NCI-H82 treated with DMSO at 0.1 percent for 48 hours (cell line): ENCODE results near the gene TTC31.
"Not testable (repeated sequence)": the region's sequence is repeated elsewhere in the genome, so short reads cannot be mapped to it uniquely, and the experiment has no call there.

ENCODE experiments used
- DNase-seq: peaks from one replicate; lab custom pipeline; 2025; ENCODE audit not compliant: unreplicated experiment; lab: John Stamatoyannopoulos, UW

Gene TTC31

DNA sequence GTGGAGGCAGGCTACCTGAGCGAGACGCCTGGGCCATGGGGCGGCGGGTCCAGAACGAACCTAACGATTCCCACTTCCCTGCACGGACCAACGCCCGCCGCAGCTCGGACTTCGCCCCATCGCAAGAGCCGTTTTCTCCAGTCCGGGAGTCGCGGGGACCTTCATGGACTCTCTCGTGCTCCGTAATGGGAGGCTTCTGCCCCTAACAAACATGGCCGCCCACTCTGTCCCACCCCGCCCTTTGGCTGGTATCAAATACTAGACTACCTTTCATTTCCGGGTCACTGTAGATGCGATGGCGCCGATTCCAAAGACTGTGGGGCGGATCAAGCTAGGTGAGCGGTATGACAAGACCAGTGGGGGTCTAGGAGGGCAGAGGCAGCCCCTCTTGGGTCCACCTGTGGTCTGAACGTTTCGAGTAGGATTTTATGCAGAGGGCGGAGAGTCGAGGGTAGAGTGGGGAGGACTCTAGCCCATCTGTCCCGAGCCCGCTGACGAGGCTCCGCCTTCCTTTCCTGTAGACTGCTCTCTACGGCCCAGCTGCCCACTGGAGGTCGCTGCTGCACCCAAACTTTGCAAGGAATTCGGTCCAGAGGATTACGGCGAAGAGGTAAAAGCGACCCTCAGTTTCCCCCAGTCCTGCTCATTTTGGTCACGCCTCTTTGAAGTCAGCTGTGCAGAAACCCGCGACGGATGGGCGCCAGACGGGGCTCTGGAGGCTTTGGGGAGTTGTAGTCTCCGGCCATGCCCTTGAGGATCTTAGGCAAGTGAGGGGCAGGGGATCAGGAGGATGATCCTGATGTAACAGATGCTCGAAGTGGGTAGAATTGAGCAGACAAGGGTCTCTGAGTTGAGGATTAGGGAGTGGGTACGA, at the start of gene TTC31, which contains the start of gene CCDC142:
Gene TTC31, plus strand, starts transcription at position 281 of the 874 bp plus-strand sequence. Its CDS starts 15 bp downstream, at position 296.
Gene CCDC142, minus strand, starts transcription at position 198 of the 874 bp plus-strand sequence. Its CDS starts 161 bp downstream, at position 37.
- DNase-seq, result peak; percentile 97

DNA sequence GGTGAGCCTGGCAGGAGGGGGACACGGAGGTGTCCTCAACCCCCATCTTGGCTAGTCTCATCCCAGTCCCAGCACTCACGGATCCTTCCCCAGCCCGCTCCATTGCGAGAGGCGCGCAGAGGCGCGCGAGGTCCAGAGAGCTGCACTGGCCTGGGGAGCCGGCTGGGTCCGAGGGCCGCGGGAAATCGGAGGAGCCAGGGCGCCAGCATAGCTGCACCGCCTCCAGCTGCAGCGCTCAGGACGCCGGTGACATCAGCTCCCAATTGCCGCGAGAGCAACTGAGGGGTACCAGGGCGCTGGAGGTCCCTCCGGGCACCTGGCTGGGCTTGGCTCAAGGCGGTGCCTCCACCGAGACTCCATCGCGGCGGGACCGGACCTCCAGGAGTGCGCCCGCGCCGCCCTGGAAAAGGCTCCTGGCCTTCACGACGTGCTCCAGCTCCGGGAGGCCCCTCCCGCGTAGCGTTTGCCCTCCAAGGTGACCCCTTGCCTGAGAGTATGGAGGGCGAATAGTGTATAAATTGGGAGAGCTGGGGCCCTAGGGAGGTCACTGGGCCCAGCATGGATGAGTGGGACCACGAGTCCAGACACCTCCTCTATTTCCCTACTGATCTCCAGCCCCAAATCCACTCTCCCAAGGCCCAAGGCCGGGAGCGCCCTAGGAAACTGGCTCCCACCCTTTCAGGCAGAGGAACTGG, 46.6 kb upstream of the TTC31 start:
- no peak for DNase-seq

DNA sequence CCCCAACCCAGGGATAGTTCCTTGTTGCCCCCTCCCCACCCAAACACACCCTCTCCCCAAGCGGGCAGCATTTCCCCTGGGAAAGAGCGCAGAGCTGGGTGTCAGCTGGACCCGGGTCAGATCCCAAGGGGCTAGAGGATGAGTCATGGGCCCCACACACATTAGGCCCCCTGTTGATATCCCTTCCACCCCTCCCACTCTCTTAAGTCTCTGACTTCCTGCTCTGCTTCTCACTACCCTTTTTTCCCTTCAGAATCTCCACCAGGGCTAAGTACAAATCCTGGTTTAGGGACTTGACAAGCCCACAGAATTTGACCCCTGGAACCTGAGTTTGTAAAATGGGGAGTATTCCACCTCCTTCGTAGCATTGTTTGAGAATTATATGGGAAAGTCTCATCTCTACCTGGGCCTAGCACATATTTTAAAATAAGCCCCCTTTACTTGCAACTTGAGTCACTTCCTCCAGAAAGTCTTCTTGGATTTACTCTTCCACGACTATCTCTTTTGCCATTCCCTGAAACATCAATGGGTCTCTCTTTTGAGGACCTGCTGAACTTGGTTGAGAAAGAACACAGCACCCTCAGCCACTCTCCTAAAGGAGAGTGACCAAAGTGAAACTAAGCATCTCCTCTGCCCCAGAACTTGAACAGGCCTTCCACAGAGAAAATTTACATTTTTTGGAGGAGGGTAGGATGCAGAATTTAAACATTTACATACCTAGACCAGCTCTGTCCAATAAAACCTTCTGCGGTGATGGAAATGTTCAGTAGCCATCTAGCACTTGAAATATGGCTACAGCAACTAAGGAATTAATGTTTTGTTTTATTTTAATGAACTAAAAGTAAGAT, 45.8 kb upstream of the TTC31 start:
- DNase-seq, result no peak

DNA sequence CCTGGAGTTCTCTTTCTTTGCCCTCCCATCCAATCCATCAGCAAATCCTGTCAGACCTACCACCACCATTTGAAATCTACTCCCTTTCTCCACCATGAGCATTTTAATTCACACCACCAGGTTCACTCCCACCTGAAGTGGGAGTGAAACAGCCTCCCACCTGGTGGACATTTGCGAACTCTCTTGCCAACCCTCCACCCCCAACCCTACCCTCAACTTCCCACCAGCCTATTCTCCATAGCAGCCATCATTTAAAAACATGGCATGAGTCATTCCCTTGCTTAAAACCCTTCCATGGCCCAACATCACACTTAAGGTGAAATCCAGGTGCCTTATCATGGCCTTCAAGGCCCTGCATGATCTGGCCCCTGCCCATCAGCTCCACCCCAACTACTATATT, 44.6 kb upstream of the TTC31 start:
- no peak for DNase-seq

DNA sequence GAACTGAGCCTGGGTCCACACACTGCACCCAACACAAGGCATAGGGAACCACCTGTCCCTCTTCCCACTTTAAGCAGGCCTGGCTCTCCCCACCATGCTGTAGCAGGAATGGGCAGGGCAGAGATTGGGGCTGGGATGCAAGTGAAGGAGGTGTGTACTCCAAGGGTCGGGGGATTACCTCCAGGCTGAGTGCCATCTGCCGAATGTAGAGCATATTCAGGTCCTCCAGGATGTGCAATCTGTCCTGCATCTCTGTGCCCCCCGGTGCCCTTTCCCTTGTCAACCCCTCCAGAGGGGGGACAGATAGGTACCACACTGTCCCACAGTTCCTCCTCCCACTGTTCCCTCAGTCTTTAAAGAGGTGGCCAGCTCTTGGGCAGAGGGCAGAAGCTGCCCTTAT, 43.5 kb upstream of the TTC31 start:
- peak; percentile 55 for DNase-seq

DNA sequence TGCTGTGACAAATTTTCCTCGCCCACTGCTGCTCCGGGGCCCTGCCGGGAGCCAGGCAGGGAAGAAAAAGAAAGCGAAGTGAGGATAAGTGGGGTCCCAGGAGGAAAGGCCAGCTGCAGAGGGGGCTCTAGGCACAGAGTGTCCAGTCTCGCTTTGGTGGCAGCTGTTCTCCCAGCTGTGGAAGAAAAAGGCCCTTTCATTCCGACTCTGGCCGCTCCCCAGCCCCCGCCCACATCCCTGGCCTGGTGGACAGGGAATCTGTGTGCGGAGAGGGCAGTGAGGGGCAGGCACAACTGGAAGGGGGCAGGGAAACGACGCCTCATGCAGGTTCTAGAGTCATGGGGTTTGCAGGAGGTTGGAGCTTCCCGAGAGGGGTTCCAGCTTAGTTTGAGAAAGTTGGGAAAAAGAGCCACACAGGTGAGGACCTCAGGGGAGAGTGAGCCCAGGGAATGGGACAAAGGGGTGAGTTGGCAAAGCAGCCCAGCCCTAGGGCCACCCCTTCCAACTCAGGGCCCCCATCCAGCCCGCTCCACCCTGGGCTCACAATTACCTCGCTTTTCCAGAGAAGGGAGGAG, 43.0 kb upstream of the TTC31 start:
- no peak for DNase-seq

DNA sequence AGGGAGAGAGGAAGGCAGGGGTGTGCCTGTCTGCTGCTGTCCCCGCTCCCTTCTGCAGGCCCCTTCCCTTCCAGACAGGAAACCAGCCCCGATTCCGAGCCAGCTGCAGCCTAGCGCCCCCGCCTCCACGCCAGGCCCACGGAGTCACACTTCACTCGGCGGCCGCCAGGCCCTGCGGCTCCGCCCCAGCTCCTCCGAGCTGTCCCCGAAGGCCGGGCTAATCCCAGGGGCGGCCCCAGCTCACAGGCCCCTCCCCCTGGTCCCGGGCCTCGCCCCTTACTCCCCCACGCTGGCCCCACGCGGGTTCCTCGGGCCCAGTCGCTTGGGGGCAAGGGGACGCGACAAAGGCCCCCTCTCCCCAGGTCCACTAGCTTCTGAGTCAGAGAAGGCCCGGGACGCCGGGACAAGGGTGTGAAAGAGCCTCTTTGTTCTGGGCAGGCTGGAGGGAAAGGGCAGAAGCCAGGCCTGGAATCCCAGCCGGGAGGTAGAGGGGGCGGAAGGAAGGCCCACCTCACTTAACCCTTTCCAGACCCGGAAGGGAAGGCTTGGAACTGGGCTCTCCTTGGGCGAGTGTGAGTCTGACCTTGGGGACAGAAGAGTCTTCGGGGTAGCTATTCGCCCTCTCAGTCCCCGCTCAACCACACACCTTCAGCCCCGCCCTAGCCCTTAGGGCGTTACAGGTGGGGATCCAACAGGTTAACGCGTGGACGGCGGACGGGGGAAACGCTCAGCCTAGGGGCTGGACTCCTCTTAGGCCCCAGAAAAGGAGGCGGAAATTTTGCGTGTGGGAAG, 42.3 kb upstream of the TTC31 start:
- DNase-seq, result peak; percentile 71

DNA sequence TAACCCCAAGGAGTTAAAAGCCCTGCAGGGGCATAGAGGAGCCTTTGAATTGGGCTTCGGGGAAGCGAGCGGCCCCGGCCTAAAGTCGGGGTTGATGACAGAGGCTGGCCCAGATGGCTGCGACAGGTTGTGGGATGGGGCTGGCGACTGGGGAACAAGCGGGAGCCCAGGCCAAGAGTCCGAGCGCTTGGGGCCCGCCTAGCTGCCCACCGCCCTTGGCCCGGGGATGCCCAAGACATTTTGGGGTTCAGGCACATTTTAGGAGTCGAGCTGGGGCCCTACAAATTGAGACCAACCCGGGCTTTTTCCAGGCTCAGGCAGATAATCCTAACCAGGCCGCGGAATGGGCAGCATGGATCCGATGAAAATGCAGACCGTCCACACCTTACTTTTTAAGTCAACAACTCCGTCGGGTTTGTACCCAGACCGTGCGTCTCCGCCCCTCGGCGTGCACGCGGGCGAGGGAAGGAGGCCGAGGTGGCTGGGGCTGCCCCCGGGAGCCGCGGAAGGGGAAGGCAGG, 41.7 kb upstream of the TTC31 start:
- DNase-seq, result no peak

DNA sequence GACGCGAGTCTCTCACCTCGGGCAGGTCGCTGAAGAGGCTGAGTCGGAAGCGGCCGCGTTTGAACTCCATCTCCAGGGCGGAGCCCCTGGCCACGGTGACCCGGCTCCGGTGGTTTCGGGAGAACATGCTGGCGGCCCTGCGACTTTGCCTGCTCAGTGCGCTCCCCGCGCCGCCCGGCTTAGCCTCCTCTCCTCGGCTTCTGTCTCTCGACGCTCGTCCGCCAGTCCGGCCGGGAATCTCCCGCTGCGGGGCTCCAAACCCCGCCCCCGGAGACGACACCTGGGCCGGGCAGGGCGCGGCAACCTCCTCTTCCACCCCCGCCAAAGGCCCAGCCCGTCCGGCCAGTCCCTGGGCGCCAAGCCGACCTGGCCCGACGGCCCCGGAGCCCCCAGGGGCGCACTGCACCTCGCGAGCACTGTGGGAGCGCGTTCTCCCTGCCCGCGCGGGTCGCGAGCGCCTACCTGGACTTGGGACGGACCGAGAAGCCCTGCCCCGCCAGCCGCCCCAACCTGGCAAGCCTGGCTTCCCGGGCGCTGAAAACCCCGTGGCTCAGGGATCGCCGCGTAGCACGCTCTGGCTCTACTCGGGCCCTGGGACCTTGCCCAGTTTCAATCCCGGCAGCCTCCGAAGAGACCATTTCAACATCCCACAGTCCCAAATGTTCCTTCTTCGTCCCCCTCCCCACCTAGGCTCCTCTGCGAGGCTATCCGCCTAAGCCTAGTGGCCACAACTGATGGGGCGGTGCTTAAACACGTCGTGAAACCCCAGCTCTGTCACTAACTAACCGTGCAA, 41.0 kb upstream of the TTC31 start, which contains the start of gene RTKN:
Gene RTKN, minus strand, starts transcription at position 248 of the 793 bp plus-strand sequence. Its CDS starts 121 bp downstream, at position 127.
- DNase-seq, result no peak

DNA sequence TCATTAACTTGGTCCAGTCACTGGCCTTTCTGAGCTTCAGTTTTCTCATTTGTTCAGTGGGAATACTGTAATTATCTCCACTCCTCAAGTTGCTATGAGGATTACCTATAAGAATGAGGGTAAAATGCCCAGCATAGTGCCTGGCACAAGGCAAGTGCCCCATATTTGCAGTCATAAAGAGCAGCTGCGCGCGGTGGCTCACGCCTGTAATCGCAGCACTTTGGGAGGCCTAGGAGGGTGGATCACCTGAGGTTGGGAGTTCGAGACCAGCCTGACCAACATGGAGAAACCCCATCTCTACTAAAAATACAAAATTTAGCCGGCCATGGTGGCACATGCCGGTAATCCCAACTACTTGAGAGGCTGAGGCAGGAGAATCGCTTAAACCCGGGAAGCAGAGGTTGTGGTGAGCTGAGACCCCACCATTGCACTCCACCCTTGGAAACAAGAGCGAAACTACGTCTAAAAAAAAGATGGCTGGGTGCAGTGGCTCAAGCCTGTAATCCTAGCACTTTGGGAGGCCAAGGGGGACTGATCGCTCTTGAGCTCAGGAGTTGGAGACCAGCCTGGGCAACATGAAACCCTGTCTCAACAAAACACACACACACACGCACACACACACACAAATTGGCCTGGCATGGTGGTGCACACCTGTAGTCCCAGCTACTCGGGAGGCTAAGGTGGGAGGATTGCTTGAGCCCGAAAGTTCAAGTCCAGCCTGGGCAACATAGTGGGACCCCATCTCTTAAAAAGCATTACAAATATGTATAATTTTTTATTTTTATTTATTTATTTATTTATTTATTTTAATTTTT, 40.2 kb upstream of the TTC31 start:
- DNase-seq, result not testable (repeated sequence)

DNA sequence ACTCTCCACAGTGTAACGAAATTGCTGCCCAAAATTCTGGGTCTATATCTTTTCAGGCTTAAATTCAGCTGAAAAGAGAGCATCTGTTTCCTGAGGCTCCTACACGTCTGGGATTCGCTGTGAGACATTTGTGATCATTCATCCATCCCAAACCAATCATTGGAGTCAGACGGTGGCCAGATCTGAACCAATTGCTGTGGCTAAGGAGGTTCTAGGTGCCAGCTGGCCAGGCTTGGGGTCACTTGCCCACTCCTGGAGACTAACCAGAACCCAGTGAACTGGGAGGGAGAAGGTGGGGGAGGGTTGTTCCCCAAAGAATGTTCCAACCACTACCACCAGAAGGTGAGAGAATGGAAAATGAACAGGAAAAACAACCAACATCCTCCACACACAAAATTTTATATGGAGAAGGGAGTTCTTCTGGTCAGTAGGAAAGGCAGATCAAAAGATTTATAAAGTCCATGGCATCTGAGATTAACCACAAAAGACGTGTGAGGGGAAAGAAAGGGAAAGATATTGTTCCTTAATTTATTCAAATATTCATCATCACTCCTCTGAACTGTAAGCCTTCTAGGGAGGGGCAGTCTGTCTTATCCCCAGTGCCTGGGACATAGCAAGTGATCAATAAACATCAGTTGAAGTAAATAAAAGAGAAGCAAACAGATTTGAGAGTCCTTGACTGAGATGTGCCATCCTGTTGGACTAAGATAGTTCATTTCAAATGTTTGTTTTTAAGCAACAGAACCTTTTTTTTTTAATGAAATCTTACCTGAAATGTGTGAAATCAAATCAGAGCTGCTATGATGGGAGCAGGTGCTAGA, 38.2 kb upstream of the TTC31 start:
- no peak for DNase-seq

DNA sequence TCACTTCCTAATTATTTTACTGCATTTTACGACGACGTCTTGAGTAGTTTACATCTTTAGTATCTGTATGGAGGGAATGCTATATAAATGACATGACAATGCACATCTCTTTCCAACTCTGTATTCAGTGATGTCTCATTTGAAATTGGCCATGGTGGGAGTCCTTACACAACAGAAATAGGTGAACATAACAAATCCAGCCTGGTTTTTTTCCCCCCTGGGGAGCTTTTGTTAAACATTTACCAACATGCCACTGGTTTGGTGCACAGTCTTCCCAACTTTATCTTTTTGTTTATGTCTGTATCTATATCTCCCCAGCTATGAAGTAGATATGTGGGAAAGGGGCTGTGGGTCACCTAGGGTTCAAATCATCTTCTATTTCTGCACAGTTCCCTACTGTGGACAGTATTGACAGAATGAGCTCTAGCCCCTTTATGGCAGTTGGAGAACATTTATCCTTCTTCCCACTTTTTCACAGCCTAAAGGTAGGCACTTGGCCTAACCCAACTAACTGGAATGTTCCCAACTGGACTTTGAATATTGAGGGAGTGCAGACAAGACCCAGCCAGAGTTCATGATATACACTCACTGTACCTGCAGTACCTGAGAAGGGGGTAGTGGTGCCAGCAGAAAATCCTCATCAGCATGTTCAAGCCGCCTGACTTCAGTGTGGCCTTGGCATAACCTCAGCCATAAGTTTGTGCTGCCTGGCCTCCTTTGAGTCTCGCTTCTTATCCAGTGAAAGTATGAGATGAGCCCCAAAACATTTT, 35.5 kb upstream of the TTC31 start:
- DNase-seq, result no peak

DNA sequence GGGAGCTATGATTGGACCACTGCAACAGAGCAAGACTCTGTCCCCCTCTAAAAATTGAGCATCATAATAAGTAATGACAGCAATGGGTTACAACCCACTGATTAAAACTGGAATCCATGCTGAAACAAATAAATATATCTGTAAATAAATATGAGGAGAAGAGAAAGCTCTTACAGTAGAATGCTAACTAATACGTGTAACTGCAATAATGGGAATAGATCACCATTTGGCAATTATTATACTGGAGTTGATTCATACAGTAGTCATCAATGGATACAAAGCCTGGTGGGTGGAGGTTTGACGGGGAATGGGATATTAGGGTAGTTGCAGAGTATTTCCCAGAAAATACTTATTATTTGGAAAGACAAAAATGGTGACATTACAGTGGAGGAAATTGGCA, 34.1 kb upstream of the TTC31 start:
- DNase-seq, result no peak

DNA sequence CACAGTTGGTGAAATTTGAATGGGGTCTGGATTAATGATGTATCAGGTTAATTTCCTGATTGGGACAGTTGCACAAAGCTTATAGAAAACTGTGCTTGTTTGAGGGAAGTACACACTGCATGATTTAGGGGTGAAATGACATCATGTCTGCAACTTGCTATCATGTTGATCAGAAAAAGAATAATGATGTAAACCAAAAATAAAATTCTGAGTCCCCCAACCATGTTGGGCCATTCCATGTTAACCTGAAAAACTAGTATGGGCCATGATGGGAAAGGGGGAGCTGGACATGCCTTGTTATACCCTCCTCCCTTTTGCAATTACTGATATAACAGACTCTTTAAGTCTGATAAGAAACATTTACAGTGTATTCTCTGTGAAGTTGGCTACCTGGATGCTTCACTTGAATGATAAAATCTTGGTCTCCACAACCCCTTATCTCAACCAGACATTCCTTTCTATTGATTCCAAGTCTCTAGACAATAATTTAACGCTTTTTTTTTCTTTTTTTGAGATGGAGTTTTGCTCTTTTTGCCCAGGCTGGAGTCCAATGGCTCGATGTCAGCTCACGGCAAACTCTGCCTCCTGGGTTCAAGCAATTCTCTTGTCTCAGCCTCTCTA, 32.2 kb upstream of the TTC31 start:
- no peak for DNase-seq

DNA sequence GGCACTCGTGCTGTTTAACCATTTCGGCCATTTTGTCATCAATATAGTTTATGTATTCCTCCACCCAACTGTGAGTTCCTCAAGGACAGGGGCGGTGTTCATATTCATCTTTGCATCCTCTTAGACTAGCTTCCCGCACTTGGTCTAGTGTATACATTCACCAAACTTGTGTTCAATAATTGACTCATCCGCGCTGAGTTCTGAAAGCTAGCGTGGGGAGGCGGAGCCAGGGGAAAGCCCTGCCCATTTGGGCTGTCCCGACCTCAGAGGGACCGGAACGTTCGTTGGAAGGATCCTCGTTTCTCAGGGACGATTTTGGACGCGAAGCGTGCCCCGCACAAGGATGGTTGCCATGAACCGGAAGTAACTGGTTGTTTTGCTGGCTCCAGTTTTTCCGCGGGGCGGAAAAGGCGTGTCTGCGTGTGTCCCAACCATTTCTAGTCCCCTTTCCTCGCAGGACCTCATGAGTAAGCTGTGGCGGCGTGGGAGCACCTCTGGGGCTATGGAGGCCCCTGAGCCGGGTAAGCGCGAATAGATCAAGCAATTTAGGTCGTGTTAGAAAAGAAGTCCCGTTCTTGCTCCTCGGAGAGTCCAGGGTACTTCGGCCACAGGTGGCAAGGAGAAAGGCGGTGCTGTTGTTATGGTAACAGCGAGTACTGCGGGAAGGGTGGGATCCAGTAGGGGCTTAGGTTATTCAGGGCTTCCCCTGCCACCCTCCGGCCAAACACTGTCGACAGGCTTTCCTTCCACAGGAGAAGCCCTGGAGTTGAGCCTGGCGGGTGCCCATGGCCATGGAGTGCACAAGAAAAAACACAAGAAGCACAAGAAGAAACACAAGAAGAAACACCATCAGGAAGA, 28.0 kb upstream of the TTC31 start, which contains the start of gene INO80B:
Gene INO80B, plus strand, starts transcription at position 434 of the 858 bp plus-strand sequence. Its CDS starts 30 bp downstream, at position 464.
- DNase-seq, result peak; percentile 98
